IPS-NIHi7 (cell line): Measurements from ENCODE around the gene RPTOR.
A peak's percentile ranks its signal among the peaks of the same experiment; 100 is the strongest.
"Not testable (repeated sequence)": the region's sequence is repeated elsewhere in the genome, so short reads cannot be mapped to it uniquely, and the experiment has no call there.

Experiments
- DNase-seq: peaks from one replicate; pipeline ENCODE4 v3.0.0; 2012; ENCODE audit warnings: mixed read lengths; ENCODE audit errors: extremely low spot score

Gene RPTOR

GRCh38 chr17:80513892-80514291 is 30.7 kb upstream of the RPTOR start:
- no peak for DNase-seq

DNA sequence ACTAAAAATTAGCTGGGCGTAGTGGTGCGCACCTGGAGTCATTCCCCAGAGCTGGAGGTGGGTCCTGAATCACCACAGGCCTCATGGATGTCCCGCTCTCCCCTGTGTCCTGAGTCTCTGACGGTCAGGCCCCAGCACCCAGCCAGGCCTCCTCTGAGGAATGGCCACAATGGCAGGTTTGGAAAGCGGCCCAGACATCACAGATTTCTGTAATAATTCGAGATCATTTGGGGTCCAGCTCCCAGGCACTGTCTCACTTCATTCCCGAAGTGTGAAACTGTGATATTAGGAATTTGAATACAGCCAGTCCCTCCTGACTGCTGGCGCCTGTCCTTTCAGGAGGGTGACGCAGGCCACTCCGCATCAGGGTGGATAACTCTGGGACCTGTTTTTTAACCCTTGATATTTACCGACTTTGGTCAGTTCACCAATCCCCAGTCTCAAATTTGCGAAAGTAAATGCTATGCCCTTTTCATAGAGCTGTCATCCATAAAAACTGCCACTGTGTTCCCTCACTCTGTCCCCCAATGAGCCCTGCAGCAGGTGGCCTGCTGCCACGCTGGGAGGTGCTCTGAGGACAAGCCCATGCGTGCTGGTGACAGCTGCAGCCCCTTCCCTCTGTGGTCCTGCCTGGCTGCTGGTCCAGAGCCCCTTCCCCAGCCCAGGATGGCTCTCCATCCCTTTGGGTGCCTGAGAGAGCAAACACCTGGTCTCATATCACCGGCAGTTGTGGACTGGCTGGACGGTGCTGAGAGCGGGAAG is 28.3 kb upstream of the RPTOR start:
- DNase-seq, result no peak

GRCh38 chr17:80517641-80518040 is 27.0 kb upstream of the RPTOR start:
- DNase-seq, result no peak

DNA sequence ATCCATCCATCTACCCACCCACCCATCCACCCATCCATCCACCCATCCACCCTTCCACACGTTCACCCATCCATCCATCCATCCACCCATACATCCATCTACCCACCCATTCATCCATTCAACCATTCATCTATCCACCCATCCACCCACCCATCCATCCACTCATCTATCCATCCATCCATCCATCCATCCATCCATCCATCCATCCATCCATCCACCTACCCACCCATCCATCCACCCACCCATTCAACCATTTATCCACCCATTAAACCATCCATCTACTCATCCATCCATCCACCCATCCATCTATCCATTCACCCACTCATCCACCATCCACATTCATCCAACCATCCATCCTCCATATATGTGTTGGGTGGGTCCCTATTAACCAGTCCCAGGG is 26.2 kb upstream of the RPTOR start:
- DNase-seq, result no peak

DNA sequence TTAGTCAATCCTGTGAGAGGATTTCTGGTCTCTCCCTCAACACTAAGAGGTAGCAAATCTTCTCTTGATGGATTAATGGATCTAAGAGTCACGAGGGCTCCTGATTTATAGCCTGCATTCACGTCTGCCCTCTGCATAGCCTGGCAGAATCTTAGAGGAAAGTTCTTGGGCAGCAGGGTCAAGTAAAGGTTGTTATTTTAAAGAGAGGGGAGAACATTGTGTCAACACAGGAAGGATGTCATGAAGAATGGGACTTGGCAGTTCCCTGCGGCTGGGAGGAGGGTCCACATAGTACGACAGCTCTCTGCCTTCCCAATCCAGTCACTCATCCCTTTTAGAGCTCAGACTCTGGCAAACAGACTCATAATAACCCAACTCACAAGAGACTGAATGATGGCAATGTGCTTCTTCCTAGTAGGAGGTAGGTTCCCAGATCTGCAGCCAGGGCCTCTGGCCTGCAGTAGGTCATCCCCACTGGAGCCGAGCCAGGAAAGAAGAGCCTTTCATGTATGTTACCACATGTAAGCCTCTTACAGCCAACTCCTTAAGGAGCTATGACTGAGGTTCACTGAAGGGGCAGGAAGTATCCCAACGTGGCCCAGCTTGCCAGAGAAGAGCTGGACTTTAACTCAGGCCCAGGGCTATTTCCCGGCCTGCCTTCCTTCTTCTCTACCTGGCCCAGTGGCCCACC is 25.4 kb upstream of the RPTOR start:
- DNase-seq, result no peak

DNA sequence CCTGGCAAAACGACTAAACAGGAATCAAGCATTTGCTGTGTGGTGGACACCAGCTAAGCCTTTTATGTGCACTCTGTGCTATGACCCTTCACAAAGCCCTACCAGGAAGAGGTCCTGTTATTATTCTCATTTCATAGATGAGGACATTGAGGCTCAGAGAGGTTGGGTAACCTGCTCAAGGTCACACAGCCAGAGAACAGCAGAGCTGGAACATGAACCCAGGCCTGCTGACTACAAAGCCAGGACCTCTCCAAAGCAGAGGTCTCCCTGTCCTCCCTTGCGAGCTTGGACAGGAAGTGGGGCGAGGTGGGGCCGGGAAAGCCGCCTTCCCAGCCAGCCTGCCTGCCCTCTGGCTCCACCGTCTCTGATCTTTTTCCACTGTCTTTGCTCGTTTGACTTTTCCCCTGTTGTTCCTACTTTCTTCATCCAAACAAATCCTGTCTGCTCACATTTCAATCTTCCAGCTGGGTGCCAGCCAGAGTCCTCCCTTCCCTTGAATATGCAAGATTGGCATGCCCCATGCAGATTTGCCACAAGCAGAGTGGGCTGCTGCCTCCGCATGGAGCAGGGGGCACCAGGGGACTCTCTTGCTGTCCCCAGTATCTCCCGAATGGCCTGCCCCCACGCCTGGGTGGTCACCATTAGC is 23.7 kb upstream of the RPTOR start:
- no peak for DNase-seq

DNA sequence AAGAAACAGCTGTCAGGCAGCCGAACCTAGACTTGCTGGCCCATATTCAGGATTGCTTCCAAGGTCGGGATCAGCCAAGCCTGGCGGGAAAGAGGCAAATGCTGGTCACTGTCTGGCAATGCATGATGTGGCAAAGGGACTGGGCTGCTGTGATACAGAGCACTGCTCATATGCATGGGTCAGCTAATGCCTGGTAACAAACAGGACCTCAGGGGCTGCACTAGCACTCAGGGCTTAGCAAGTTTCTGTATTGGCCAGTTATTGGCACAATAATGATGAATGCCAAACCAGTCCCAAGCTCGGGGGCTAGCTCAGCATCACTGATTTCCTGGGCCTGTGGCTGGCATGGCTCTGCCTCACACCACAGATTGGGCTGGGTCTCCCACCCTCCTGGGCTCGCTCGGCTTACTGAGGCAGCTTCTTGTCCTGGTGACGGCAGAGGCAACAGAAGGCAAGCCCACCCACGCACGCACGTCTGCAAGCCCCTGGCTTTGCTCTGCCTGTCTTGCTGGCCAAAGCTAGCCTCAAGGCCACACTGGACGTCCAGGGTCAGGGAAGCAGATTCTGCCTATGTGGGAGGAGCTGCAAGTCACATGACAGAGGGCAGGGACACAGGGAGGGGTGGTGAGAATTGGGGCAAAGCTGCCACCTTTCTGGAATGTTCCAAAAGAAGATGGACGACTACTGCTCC is 21.4 kb upstream of the RPTOR start:
- DNase-seq, result no peak

- no peak for DNase-seq
These were observed 20.5 kb upstream of the RPTOR start for GRCh38 chr17:80523956-80524712.

GRCh38 chr17:80526116-80526910 is 18.3 kb upstream of the RPTOR start:
- peak; percentile 52 for DNase-seq

DNA sequence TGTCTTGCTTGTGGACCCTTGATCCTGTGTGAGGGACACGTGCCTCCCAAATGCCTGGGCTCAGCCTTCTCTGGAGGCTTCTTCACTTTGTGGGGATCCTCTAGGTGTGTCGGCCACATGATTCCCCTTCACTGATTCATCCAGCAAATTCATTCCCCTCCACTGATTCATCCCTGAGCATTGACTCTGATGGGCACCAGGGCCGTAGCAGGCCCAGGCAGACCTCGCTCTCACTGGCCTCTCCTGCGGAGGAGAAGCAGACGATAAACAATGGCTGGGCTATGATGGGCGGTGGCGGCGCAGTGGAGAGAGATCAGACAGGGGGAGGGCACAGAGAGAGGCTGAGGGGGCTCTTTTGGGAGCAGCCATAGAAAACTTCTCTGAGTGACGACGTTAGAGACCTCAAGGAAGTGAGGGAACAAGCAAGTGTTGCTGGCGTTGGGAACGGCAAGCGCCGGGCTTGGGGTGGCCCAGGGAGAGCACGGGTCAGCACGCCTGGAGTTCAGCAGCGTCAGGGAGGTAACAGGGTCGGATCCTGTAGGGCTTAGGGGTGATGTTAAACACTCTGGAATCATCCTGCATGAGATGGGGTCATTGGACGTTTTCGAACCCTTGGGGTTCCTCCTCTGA is 17.5 kb upstream of the RPTOR start:
- DNase-seq, result no peak

GRCh38 chr17:80528536-80528935 is 16.1 kb upstream of the RPTOR start:
- DNase-seq, result no peak

GRCh38 chr17:80529104-80529903 is 15.3 kb upstream of the RPTOR start:
- no peak for DNase-seq

DNA sequence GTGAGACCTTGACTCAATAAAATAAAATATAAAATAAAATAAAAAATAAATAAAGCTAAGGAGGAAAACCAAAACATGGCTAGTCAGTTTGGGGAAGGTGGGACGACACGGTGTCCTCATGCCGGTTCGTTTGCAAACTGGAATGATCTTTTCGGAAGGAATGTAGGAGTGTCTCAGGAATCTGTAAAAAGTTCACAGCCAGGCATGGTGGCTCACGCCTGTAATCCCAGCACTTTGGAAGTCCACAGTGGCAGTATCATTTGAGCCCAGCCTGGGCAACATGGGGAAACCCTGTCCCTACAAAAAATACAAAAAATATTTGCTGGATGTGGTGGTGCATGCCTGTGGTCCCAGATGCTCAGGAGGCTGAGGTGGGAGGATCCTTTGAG is 14.7 kb upstream of the RPTOR start:
- DNase-seq, result no peak

DNA sequence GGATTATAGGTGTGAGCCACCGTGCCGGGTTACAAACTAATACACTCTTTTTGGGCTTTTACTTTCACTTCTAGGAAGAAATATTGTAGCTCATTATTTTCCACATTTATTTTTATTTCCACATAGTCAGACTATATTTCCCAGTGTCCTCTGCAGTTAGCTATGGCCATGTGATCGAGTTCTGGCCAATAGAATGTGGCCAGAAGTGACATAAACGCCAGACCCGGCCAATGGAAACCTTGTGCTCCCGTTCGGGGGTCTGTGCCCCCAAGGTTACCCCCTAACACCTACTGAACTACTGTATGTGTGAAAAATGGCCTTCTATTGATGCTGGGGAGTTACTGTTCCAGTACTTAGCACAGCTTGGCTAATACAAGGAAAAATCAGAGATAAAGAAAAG is 13.2 kb upstream of the RPTOR start:
- DNase-seq, result no peak

DNA sequence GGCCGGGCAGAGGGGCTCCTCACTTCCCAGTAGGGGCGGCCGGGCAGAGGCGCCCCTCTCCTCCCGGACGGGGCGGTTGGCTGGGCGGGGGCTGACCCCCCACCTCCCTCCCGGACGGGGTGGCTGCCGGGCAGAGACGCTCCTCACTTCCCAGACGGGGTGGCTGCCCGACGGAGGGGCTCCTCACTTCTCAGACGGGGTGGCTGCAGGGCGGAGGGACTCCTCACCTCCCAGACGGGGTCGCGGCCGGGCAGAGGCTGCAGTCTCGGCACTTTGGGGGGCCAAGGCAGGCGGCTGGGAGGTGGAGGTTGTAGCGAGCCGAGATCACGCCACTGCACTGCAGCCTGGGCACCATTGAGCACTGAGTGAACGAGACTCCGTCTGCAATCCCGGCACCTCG is 7.3 kb upstream of the RPTOR start:
- not testable (repeated sequence) for DNase-seq

- no peak for DNase-seq
These were observed 6.2 kb upstream of the RPTOR start for GRCh38 chr17:80538484-80538883.

DNA sequence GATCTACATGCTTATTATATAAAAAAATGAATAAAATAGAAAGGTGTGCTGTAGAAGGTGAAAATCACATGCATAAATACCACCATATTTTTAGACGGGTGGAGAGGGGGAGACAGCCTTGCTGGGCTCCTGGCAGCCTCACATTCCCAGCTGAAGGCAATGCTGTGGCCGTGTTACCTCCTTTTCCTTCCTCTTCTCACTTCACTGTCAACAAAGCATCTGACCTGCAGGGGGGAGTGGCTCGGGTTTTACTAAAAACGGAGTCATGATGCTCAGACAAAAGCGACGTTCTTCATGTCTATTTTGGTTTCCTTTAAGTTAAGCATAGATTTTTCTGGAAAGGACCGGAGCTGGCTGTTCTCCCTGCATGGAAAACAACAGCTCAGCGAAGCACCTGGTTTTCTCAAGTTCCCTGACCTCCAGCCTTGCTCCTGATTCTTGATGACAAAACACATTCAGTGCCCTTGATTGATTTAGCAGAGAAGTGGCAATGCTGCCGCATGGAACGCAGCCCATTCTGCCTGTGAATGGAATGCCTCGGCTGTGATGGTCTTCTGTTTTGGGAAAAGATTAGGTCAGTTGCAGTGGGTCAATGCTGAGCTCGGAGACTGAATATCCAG is 5.5 kb upstream of the RPTOR start:
- no peak for DNase-seq

DNA sequence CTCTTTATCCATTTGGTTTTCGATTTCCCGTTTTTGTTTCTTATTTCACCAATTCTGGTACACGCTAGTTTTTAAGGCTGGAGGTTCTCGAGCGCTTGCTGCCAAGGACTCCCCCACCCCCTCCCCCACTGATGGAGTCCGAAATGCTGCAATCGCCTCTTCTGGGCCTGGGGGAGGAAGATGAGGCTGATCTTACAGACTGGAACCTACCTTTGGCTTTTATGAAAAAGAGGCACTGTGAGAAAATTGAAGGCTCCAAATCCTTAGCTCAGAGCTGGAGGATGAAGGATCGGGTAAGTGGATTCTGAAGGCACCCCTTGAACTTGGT is 825 bp downstream of the RPTOR start:
- DNase-seq, result no peak

GRCh38 chr17:80546267-80546666 is 1.6 kb downstream of the RPTOR start:
- DNase-seq, result no peak
